ENCODE results near the gene RASA1.

RASA1 gene

DNA sequence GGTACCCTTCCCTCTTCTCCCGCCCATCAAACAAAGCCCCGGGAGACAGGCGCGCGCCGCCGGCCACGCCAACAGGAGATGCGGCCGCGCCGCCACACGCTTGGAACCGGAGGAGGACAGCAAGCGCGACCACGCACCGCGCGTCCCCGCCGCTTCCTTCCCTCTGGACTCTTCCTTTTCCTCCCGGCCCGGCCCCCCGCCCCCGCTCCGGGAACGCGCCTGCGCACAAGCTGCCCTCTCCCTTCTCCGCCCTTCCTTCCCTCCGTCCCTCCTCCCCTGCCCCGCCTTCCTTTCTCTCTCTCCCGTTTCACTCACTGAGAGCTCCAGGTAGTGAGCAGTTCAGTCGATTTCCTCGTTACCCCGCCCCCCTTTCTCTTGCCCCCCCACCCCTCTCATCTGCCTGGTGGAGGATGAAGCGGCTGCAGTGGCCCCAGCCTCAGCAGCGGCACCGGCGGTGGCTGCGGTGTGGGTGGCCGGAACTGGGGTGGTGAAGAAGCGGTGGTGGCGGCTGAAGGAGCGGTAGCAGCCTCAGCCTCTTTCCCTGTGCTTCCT, at the start of gene RASA1:
Gene RASA1, plus strand, starts transcription at position 310 of the 552 bp plus-strand sequence. CDS start 569 bp downstream, outside the sequence.
- Histone ChIP-seq H3K36me3 (ENCODE audit: control insufficient read depth in 2 of 2, insufficient read depth in 2 of 2, low read length in 2 of 2) (no peaks in the 10 kb centered on the region), H3K27me3 (ENCODE audit: control insufficient read depth in 1 of 2, insufficient read depth in 2 of 2, low read length in 2 of 2) (no peaks in the 10 kb centered on the region), H3K4me1 (ENCODE audit: control insufficient read depth, insufficient read depth, low read length) (peaks cover 7% of the 10 kb centered on the region), H3K9ac (ENCODE audit: low read length in 2 of 2) (peak within 1 kb of the TSS; percentile 83 to 95), H3K9me3 (ENCODE audit: control insufficient read depth in 2 of 2, low read length in 2 of 2) (no peaks in the 10 kb centered on the region), H3K27ac (ENCODE audit: low read length) (peak within 1 kb of the TSS; percentile 74), H3K4me3 (ENCODE audit: low read length in 2 of 2) (peak within 1 kb of the TSS; percentile 85 to 95)

DNA sequence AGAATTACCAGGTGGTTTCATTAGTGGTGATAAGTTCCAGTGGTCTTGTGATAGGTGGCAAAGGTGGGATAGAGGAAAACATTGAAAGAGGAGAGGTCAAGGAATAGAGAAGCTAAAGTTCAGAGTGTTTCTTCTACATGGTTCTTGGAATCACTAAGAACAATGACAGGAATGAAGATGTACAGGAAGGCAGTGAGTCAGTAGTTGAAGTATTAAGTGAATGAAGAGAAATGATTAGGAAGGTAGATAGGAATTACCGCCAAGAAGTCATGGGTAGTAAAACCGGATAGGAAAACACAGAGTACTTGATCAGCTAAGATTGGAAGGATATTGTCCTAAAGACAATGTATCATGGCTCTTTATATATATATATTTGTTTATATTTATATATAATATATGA, 37.9 kb upstream of the RASA1 start:
- H3K4me3 ChIP-seq (ENCODE audit: low read length in 2 of 2) = no peak overlapping the region
- no peaks in the 10 kb centered on the region for H3K27me3 ChIP-seq (ENCODE audit: control insufficient read depth in 1 of 2, insufficient read depth in 2 of 2, low read length in 2 of 2)
- H3K4me1 ChIP-seq (ENCODE audit: control insufficient read depth, insufficient read depth, low read length) = no peaks in the 10 kb centered on the region
- H3K9ac ChIP-seq (ENCODE audit: low read length in 2 of 2) = no peak overlapping the region
- H3K27ac ChIP-seq (ENCODE audit: low read length) = no peak overlapping the region
- H3K9me3 ChIP-seq (ENCODE audit: control insufficient read depth in 2 of 2, low read length in 2 of 2) = no peaks in the 10 kb centered on the region
- no peaks in the 10 kb centered on the region for H3K36me3 ChIP-seq (ENCODE audit: control insufficient read depth in 2 of 2, insufficient read depth in 2 of 2, low read length in 2 of 2)

DNA sequence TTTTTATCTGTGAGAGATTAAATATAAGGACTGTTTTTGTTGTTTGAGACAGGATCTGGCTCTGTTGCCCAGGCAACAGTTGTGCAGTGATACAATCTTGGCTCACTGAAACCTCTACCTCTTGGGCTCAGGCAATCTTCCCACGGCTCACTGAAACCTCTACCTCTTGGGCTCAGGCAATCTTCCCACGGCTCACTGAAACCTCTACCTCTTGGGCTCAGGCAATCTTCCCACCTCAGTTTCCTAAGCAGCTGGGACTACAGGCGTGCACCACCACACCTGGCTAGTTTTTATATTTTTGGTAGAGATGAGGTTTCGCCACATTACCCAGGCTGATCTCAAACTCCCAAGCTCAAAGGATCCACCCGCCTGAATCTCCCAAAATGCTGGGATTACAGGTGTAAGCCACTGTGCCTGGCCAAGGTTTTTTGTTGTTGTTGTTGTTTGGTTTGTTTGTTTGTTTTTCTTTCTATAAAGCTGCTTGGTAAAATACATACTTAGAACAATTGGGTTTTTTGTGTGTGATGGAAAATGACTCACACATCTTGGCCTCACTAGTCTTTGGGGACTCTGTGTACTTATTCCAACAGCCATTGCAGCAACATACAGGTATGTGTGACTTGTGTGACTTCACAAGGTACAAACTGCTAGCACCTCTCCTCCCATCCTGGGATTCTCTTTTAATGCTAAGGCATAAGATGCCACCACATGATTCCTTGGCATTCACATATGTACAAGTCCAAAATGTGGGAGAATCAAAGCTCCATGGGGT, 36.5 kb upstream of the RASA1 start:
- Histone ChIP-seq H3K27ac (ENCODE audit: low read length) (no peak overlapping the region), H3K4me1 (ENCODE audit: control insufficient read depth, insufficient read depth, low read length) (no peaks in the 10 kb centered on the region), H3K9ac (ENCODE audit: low read length in 2 of 2) (no peak overlapping the region), H3K9me3 (ENCODE audit: control insufficient read depth in 2 of 2, low read length in 2 of 2) (no peaks in the 10 kb centered on the region), H3K4me3 (ENCODE audit: low read length in 2 of 2) (no peak overlapping the region), H3K27me3 (ENCODE audit: control insufficient read depth in 1 of 2, insufficient read depth in 2 of 2, low read length in 2 of 2) (no peaks in the 10 kb centered on the region), H3K36me3 (ENCODE audit: control insufficient read depth in 2 of 2, insufficient read depth in 2 of 2, low read length in 2 of 2) (no peaks in the 10 kb centered on the region)

DNA sequence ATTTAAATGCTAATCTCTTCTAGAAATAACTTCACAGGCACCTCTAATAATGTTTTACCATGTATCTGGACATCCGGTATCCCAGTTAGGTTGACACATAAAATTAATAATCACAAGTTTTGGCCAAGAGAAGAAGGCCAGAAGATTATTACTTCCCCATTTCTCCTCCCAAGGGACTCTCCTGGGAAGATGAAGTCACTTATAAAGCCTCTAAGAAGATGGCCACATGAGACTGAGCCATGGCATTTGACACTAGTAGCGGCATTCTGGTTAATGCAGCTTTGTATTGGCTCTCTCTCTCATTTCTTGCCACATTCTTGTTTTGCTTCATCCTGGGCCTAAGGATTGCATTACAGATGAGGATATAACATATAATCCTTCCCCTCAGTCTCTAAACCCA, 34.5 kb upstream of the RASA1 start:
- no peak overlapping the region for H3K4me3 ChIP-seq (ENCODE audit: low read length in 2 of 2)
- H3K9me3 ChIP-seq (ENCODE audit: control insufficient read depth in 2 of 2, low read length in 2 of 2) = no peaks in the 10 kb centered on the region
- no peaks in the 10 kb centered on the region for H3K27me3 ChIP-seq (ENCODE audit: control insufficient read depth in 1 of 2, insufficient read depth in 2 of 2, low read length in 2 of 2)
- no peak overlapping the region for H3K9ac ChIP-seq (ENCODE audit: low read length in 2 of 2)
- H3K4me1 ChIP-seq (ENCODE audit: control insufficient read depth, insufficient read depth, low read length) = no peaks in the 10 kb centered on the region
- no peaks in the 10 kb centered on the region for H3K36me3 ChIP-seq (ENCODE audit: control insufficient read depth in 2 of 2, insufficient read depth in 2 of 2, low read length in 2 of 2)
- H3K27ac ChIP-seq (ENCODE audit: low read length) = no peak overlapping the region

DNA sequence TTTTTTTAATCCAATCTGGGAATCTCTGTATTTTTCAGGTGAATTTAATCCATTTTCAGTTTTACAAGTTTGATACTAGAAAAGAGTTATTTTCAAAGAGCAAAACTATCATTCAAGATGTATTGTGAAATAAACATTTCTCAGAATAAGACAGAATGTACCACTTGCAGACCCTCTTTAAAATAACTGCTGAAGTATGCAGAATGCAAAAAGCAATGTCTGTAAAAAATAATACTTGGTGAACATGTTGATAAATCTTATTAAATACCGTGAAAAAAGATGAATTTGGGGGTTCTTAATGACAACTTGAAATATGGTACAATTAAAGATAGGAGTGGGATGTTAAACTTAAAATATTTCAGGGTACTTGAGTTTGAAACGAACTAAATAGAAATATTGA, 26.1 kb upstream of the RASA1 start:
- H3K27ac ChIP-seq (ENCODE audit: low read length) = no peak overlapping the region
- H3K9me3 ChIP-seq (ENCODE audit: control insufficient read depth in 2 of 2, low read length in 2 of 2) = no peaks in the 10 kb centered on the region
- no peaks in the 10 kb centered on the region for H3K36me3 ChIP-seq (ENCODE audit: control insufficient read depth in 2 of 2, insufficient read depth in 2 of 2, low read length in 2 of 2)
- no peaks in the 10 kb centered on the region for H3K4me1 ChIP-seq (ENCODE audit: control insufficient read depth, insufficient read depth, low read length)
- no peak overlapping the region for H3K4me3 ChIP-seq (ENCODE audit: low read length in 2 of 2)
- no peak overlapping the region for H3K9ac ChIP-seq (ENCODE audit: low read length in 2 of 2)
- H3K27me3 ChIP-seq (ENCODE audit: control insufficient read depth in 1 of 2, insufficient read depth in 2 of 2, low read length in 2 of 2) = no peaks in the 10 kb centered on the region

DNA sequence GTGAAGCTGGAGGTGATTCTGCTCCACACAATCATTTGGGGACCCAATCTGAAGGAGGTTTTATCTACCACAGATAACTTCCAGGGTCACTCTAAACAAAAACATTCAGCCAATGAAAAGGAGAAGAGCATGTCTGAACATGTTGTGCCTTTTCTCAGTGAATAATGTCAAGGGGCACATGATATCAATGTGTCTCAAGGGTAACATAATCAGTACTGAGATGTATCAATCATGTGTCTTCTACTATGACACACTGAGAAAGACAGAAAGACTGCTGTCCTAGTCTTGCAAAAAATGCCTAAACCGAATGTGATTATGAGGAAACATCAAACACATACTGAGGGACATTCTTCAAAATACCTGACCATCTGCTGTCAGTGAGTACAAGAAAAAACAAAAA, 25.4 kb upstream of the RASA1 start:
- H3K36me3 ChIP-seq (ENCODE audit: control insufficient read depth in 2 of 2, insufficient read depth in 2 of 2, low read length in 2 of 2) = no peaks in the 10 kb centered on the region
- H3K9ac ChIP-seq (ENCODE audit: low read length in 2 of 2) = no peak overlapping the region
- no peak overlapping the region for H3K4me3 ChIP-seq (ENCODE audit: low read length in 2 of 2)
- no peaks in the 10 kb centered on the region for H3K9me3 ChIP-seq (ENCODE audit: control insufficient read depth in 2 of 2, low read length in 2 of 2)
- no peak overlapping the region for H3K27ac ChIP-seq (ENCODE audit: low read length)
- no peaks in the 10 kb centered on the region for H3K27me3 ChIP-seq (ENCODE audit: control insufficient read depth in 1 of 2, insufficient read depth in 2 of 2, low read length in 2 of 2)
- no peaks in the 10 kb centered on the region for H3K4me1 ChIP-seq (ENCODE audit: control insufficient read depth, insufficient read depth, low read length)

DNA sequence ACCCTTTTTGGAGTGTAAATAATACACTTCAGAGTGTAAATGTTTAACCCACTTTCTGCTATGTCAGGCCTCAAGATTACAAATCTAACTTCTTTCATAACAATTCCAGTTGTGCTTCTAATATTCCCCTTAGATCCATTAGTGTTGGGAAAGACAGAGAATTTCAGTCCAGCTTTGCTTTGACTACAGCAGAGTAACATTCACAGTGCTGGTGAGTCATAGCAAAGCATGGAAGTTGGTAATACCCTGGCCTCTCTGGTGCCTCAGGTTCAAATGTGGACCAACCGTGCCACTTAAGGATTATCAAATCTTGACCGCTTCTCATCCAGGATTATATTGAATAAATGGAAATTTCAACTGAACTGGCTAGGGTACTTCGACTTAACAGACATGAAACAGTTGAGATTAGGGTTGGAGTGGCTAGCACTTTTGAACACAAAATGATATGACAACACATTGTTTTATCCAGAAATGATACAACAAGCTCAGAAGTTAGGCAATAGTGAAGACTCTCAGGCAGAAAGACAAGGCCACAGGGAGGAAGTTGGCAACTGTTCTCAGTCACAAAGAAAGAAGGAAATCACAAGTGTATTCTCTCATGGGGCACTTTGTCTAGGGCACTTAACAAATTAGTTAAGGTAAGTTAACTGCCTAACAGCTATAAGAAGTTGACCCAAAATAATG, 24.4 kb upstream of the RASA1 start:
- H3K27ac ChIP-seq (ENCODE audit: low read length) = no peak overlapping the region
- H3K4me3 ChIP-seq (ENCODE audit: low read length in 2 of 2) = no peak overlapping the region

DNA sequence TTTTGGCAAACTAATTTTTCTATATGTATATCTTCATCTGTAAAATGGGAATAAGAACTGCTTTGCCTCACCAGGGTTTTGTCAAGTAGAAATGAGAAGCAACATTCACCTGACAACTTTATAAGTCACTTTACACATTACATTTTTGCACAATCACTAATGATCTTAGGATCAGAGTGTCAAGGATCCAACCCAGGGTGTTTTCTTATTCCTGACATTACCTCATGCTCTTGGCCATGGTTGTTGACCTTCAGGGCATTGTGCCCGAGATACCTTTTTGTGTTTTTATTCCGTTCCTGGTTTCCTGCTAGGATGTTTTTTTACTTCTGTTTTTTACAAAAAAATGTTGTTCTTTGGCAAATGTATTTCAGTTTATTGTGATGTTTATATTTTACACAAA, 22.2 kb upstream of the RASA1 start:
- Histone ChIP-seq H3K9me3 (ENCODE audit: control insufficient read depth in 2 of 2, low read length in 2 of 2) (no peaks in the 10 kb centered on the region), H3K9ac (ENCODE audit: low read length in 2 of 2) (no peak overlapping the region), H3K36me3 (ENCODE audit: control insufficient read depth in 2 of 2, insufficient read depth in 2 of 2, low read length in 2 of 2) (no peaks in the 10 kb centered on the region), H3K27ac (ENCODE audit: low read length) (no peak overlapping the region), H3K4me3 (ENCODE audit: low read length in 2 of 2) (no peak overlapping the region), H3K27me3 (ENCODE audit: control insufficient read depth in 1 of 2, insufficient read depth in 2 of 2, low read length in 2 of 2) (no peaks in the 10 kb centered on the region), H3K4me1 (ENCODE audit: control insufficient read depth, insufficient read depth, low read length) (no peaks in the 10 kb centered on the region)

More for the DNA sequence above, 24.4 kb upstream of the RASA1 start:
- H3K9me3 ChIP-seq (ENCODE audit: control insufficient read depth in 2 of 2, low read length in 2 of 2) = no peaks in the 10 kb centered on the region
- H3K4me1 ChIP-seq (ENCODE audit: control insufficient read depth, insufficient read depth, low read length) = no peaks in the 10 kb centered on the region
- H3K9ac ChIP-seq (ENCODE audit: low read length in 2 of 2) = no peak overlapping the region
- H3K36me3 ChIP-seq (ENCODE audit: control insufficient read depth in 2 of 2, insufficient read depth in 2 of 2, low read length in 2 of 2) = no peaks in the 10 kb centered on the region
- H3K27me3 ChIP-seq (ENCODE audit: control insufficient read depth in 1 of 2, insufficient read depth in 2 of 2, low read length in 2 of 2) = no peaks in the 10 kb centered on the region

DNA sequence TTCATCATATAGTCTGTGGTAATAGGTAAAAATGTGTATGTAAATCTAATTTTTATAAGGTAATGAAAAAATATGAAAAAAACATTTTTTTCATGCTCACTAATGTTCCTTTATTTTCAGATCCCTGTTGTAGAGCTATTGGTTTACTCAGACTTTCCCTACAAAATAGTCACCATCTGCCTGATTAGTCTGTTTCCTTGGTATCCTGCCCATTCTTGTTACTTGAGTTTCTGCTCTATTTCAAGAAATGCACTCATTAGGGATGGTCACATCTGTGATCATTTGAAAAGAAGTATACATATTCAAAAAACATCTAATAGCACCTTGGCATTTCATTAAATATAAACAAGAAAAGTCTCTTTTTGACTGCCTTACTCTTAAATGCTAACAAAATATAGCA, 21.6 kb upstream of the RASA1 start:
- Histone ChIP-seq H3K36me3 (ENCODE audit: control insufficient read depth in 2 of 2, insufficient read depth in 2 of 2, low read length in 2 of 2) (no peaks in the 10 kb centered on the region), H3K27ac (ENCODE audit: low read length) (no peak overlapping the region), H3K9ac (ENCODE audit: low read length in 2 of 2) (no peak overlapping the region), H3K27me3 (ENCODE audit: control insufficient read depth in 1 of 2, insufficient read depth in 2 of 2, low read length in 2 of 2) (no peaks in the 10 kb centered on the region), H3K4me3 (ENCODE audit: low read length in 2 of 2) (no peak overlapping the region), H3K9me3 (ENCODE audit: control insufficient read depth in 2 of 2, low read length in 2 of 2) (no peaks in the 10 kb centered on the region), H3K4me1 (ENCODE audit: control insufficient read depth, insufficient read depth, low read length) (no peaks in the 10 kb centered on the region)

DNA sequence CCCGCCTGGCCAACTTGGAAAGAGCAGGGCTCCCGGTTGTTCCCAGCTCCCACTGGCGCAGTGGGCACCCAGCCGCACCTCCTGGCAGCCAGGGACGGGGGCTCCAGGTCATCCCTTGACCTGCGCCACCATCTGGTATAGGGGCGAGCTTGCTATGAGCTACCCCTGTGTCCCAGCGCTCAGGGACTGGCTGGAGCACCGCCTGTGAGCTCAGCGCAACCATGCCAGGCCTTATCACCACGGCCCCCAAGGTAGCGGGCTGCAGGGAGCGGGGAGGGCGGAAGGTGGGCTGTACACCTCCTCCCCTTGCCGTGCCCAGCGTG, 15.4 kb upstream of the RASA1 start:
- Histone ChIP-seq H3K27me3 (ENCODE audit: control insufficient read depth in 1 of 2, insufficient read depth in 2 of 2, low read length in 2 of 2) (no peaks in the 10 kb centered on the region), H3K9ac (ENCODE audit: low read length in 2 of 2) (no peak overlapping the region), H3K36me3 (ENCODE audit: control insufficient read depth in 2 of 2, insufficient read depth in 2 of 2, low read length in 2 of 2) (no peaks in the 10 kb centered on the region), H3K4me3 (ENCODE audit: low read length in 2 of 2) (no peak overlapping the region), H3K27ac (ENCODE audit: low read length) (no peak overlapping the region), H3K4me1 (ENCODE audit: control insufficient read depth, insufficient read depth, low read length) (no peaks in the 10 kb centered on the region), H3K9me3 (ENCODE audit: control insufficient read depth in 2 of 2, low read length in 2 of 2) (no peaks in the 10 kb centered on the region)

DNA sequence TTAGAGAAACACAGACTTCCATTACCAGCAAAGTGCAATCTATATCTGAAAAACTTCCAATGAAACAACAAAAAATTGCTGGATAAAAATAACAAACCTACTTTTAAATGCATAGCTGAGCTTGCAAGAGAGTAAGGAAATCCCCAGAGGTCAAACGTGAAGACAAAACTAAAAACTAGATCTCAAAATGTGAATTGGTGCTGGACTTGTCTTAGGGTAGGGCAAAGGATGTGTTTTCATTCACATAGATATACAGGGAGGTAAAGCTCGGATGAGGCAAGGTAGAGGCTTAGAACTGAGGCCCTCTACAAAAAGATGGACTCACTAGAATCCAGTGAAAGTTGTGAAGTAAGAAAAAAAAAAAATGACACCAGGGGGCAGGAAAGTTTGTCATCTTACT, 13.6 kb upstream of the RASA1 start:
- Histone ChIP-seq H3K27ac (ENCODE audit: low read length) (no peak overlapping the region), H3K4me1 (ENCODE audit: control insufficient read depth, insufficient read depth, low read length) (no peaks in the 10 kb centered on the region), H3K4me3 (ENCODE audit: low read length in 2 of 2) (no peak overlapping the region), H3K27me3 (ENCODE audit: control insufficient read depth in 1 of 2, insufficient read depth in 2 of 2, low read length in 2 of 2) (no peaks in the 10 kb centered on the region), H3K36me3 (ENCODE audit: control insufficient read depth in 2 of 2, insufficient read depth in 2 of 2, low read length in 2 of 2) (no peaks in the 10 kb centered on the region), H3K9me3 (ENCODE audit: control insufficient read depth in 2 of 2, low read length in 2 of 2) (no peaks in the 10 kb centered on the region), H3K9ac (ENCODE audit: low read length in 2 of 2) (no peak overlapping the region)
